GM18867 (cell line): ENCODE results near the gene MMP2.

ENCODE experiments used
- ATAC-seq: cut with Tn5 transposase; IDR thresholded peaks from one replicate; pipeline ENCODE4 v1.9.1; 2021; ENCODE audit warnings: mild to moderate bottlenecking, moderate library complexity; ENCODE audit not compliant: unreplicated experiment

MMP2 gene

GRCh38 chr16:55478827-55479429 lies at the start of gene MMP2:
MMP2 (plus strand) TSS chr16:55479198; CDS start chr16:55479480, 282 bp downstream.
- no peak for ATAC-seq

- no peak for ATAC-seq
Observed at GRCh38 chr16:55433030-55433429, 46.0 kb upstream of the MMP2 start.

- no peak for ATAC-seq
Observed at GRCh38 chr16:55433535-55433934, 45.5 kb upstream of the MMP2 start.

- no peak for ATAC-seq
Observed at GRCh38 chr16:55434000-55434399, 45.0 kb upstream of the MMP2 start.

GRCh38 chr16:55435387-55435786 lies 43.6 kb upstream of the MMP2 start:
- ATAC-seq: no peak

- no peak for ATAC-seq
Observed at GRCh38 chr16:55436587-55436986, 42.4 kb upstream of the MMP2 start.

GRCh38 chr16:55437625-55438024 lies 41.4 kb upstream of the MMP2 start:
- ATAC-seq: no peak

GRCh38 chr16:55438281-55438680 lies 40.7 kb upstream of the MMP2 start:
- ATAC-seq: no peak

- no peak for ATAC-seq
Observed at GRCh38 chr16:55439101-55439690, 39.8 kb upstream of the MMP2 start.

- no peak for ATAC-seq
Observed at GRCh38 chr16:55443434-55444346, 35.3 kb upstream of the MMP2 start.

- ATAC-seq: no peak
Observed at GRCh38 chr16:55444754-55445485, 34.1 kb upstream of the MMP2 start.

GRCh38 chr16:55447231-55447630 lies 31.8 kb upstream of the MMP2 start:
- ATAC-seq: no peak

- ATAC-seq: no peak
Observed at GRCh38 chr16:55452996-55453395, 26.0 kb upstream of the MMP2 start.

GRCh38 chr16:55453909-55454308 lies 25.1 kb upstream of the MMP2 start:
- no peak for ATAC-seq

GRCh38 chr16:55454861-55455260 lies 24.1 kb upstream of the MMP2 start:
- ATAC-seq: no peak

- no peak for ATAC-seq
Observed at GRCh38 chr16:55462241-55462640, 16.8 kb upstream of the MMP2 start.

- ATAC-seq: no peak
Observed at GRCh38 chr16:55464375-55464774, 14.6 kb upstream of the MMP2 start.

- peak; percentile 96 for ATAC-seq
Observed at GRCh38 chr16:55465077-55465896, 13.7 kb upstream of the MMP2 start.

- no peak for ATAC-seq
Observed at GRCh38 chr16:55466209-55466608, 12.8 kb upstream of the MMP2 start.

- no peak for ATAC-seq
Observed at GRCh38 chr16:55467898-55468297, 11.1 kb upstream of the MMP2 start.
